GM21360 (cell line): ENCODE results near the gene CREBBP.

ENCODE experiments used
- ATAC-seq: cut with Tn5 transposase; IDR thresholded peaks from one replicate; pipeline ENCODE4 v1.9.1; 2021; ENCODE audit warnings: mild to moderate bottlenecking, moderate library complexity; ENCODE audit not compliant: unreplicated experiment

Gene CREBBP

DNA sequence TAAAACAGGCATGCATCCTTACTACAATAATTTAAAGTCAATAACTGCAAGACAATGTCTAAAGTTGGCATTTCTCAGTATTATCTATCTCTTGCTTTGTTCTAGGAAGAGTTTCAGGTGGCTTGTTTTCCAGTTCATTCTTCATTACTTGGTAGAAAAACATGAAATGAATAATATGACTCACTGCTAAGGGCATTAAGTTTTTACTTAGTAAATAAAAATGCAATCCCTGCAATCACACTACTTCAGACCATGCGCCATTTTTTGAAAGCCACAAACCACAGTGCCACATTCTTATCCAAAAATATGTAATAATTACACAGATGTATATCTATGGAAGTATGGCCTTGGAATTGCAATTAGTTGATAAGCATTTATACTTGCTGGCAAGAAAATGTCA, 55.4 kb downstream of the CREBBP start:
- ATAC-seq = no peak

DNA sequence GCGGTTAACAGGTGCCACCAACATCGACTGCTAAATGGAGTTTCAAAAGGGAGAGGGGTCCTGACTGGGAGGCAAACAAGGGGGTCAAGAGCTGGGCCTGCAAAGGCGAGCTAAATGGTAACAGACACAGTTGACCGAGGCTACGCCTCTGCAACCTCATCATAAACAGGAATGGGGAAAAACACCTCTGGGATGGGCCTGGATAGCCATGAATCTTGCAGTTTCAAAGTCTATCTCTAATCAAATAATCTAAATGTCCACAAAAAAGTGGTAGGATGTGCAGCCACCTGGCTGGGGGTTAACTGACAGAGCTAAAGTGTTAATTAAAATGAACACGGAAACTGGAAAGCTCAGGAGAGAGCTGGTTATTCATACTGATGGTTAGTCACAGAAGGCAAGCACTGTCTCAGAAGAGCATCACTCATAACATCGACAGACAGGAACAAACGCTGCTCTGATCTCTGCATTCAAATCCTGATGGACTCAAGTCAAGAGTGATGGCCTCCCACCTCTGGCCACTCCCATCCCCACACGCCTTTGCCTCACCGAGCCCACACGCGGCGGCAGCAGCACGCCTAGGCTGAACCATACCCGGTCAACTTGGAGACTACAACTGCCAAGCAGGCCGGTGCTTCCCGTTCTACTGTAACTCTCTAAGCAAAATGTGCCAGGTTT, 56.3 kb downstream of the CREBBP start:
- no peak for ATAC-seq

DNA sequence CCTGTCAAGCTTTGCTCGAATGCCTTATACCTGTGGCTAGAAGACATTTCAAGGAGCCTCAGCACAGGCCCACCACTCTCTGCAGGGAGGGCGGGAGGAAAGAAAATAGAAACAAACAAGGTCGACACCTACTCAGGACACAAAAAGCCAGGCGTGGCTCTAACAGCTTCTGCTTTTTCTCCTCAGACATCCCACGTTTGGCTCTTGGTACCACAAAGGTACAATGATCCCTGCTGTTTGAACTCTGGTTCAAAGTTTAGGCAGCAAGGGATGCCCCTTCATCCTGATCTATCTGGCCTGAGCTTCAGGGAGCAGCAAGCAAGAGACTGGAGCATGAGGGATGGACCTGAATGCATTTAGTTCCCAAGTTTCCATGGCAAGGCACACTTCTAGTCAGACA, 57.1 kb downstream of the CREBBP start:
- ATAC-seq = no peak

DNA sequence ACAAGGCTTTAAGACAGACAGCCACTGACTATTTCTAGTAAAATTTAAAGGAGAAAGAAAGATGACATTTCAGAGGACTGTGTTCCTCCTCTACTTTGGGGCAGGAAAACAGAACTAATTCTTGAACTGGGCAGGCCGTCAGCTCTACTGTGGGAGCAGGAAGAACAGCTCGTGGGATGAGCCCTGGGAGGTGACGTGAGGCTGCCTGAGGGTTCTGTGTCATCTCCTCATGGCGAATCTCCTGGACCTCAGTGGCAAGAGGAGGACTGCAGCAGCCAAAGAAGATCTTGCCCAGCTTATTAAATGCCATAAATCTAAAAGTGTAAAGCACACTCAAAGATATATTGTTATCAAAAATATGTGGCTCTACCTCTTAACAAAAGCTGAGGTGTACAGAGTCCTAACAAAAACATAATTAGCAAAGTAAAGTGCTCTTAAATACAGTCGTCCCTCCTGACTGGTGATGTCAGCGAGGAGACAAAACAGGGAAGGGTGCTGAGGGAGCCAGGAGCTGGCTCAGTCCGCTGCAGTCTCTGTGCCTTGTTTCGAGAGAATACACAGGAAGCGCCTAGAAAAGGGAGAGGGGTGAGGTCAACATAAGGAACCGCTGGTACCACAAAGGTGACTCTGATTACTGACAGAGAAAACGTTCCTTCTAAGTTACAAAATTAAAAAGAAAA, 58.0 kb downstream of the CREBBP start:
- no peak for ATAC-seq

DNA sequence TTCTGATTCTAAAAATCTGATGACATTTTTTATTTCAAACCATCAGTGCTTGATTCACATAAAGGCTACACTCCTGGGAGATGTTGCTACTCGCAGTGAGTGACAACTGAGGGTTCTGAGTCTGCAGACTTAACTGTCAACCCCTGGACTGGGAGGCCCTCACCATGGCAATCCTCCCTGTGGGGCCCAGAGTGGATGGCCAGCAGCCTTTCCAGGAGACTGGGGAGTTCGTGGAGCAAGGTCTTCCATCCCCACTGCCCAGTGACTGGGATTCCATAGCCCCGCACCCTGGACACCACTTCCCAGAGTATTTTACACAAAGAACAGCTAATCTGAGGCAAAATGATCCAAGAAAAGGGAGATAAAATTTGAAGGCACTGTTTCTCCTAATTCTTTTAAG, 59.3 kb downstream of the CREBBP start:
- no peak for ATAC-seq

DNA sequence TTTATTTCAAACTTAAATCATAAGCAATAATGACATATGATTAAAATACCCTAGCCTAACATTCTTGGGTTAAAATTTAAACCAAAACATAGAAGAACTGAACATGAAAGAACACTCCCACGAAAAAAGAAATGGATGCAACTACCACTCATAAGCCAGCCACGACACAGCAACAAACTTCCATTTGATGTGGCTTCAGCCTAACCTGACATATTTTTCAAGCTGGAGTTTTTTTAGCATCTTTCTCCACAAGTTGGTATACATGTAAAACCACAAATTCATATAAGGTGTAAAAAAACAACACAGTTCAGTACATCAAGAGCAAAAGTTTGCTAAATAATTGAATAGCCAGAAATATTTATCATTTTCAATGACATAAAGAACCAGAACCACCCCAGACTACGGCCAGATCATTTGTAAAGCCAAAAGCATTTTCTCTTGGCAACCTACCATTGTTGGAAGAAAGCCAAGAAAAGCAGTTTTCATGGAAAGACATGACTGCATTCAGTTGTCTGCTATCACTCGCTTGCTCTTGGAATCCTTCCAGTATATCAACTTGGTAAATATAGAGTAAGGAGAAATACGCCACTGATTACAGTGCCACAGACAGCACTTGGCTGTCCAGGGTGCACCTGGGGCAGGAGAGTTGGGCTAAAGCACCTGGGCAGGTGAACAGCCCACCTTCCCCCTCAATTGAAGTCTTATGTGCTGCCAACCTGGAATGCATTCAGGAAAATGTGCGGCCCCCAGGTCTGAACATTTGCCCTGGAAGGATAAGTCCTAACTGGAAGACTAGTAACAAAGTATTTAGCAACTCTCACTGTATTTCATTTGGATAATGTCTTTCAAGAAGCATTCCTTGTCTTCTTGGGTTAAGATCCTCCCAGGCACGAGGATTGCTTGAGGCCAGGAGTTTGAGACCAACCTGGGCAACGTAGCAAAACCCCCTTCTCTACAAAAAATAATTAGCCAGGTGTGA, 60.5 kb downstream of the CREBBP start:
- ATAC-seq = no peak

DNA sequence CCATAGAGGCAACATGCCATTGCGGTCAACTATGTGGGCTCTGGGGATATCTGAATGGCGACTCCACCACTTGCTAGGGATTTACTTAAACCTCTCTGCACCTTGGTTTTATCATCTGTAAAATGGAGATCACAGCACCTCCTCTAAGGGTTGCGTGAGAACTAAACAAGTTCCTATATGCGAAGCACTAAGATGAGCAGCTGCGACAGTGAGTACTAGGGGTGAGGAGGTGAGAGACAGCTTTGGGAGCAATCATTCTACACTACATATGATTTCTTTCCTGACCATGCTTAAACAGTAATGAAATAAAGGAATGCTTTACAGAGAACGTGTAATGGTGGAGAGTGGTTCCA, 61.4 kb downstream of the CREBBP start:
- ATAC-seq = no peak

DNA sequence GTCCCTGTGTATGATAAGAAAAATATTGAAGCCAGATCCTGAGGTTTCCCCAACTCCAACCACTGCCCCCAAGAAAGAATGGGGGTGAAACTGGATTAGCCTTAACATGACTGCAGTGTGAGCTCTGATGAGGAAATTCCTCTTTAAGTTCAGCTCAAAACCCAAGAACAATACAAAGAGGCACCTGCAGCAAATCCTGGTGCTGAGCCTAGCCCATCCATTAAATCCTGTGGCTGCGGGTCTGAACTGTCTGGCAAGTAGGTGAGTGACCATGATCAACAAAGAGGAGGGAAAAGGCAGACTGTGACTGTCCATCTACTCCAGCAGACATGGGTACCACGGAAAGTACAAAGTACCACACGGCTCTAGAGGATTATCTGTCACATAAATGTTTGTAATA, 64.2 kb downstream of the CREBBP start:
- ATAC-seq = no peak

DNA sequence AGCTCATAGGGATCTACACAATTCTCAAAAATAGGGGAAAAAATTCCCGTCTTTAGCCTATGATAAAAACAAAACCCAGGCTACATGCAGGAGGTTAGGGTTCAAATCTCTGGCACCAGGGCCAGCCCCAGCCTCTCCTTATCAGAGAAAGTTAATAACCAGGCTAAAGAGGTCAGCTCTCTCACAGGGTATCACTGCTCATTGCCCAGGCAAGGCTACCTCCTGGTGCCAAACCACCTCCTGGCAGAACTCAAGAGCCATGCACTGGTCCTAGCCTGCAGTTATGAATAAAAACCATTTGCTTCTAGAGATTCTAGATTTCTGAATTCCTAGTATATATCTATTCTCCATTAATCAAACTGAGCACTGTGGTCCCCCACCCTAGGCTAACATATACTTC, 65.8 kb downstream of the CREBBP start:
- no peak for ATAC-seq

DNA sequence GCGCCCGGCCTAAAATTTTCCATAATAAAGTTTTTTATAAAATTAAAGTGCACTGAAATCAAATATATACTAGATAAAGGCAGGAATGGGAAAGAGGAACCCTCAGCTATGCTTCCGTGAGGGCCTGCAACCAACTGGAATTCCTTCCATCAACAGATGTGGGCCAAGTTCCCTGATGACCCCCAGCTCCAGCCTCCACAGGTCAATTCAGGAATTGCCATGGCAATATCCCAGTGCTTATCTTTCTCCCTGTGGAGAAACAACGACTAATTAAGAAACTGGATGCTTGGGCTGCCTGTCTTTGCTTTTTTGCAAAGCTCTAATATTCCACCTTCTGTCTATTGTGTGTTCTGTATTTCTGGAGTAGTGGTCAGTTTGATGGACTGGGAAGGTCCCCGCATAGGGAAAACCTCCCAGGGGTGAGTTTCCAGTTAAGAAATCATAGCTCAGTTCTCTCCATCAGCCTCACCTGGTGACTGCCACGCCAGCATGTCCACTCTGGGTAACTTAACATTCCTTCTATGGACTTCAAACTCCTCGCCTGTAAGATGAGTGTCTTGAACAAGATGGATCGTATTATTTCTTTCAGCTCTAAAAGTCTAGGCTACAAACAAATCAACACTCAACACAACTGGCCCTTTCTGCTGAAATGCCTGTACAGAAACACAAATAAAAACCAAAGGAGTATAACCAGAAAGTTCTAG, 67.9 kb downstream of the CREBBP start:
- no peak for ATAC-seq

DNA sequence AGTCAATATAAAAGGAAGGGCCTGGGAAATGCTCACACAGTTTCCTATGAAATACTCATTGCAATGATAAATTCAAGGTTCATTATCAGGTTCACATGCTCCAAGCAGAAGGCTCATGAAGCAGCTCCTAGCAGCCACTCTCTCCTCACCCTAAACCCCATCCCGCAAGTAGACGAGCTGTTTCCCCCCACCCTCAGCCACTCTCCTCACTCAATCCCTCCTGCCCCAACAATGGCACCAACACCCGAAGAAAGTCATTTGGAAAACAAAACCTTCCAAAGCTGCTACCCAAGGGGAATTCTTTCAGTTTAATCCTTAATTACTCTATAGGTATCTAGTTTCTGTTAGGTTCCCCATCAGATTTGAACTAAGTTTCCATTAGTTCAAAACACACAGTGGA, 69.7 kb downstream of the CREBBP start:
- ATAC-seq = no peak

DNA sequence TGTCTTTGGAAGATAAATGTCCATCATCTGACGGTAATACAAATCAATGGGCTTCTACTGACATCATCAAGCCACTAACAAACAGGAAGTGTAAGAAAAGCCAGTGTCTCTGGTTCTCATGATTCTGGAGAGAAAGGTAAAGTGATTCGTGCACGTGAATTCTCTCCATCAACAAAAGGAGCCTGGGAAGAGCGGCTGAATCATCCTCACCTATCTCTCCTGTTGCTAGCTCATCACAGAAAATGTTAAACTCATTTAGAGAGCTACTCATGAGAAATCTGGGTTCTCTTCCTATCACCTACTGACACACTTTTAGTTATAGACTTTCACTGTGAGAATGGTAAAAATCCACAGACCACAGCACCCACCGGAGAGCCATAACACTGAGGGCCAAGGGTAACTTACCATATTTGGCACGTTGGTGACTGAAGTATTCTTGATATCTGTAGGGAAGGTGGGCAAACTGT, 70.3 kb downstream of the CREBBP start:
- ATAC-seq = no peak

DNA sequence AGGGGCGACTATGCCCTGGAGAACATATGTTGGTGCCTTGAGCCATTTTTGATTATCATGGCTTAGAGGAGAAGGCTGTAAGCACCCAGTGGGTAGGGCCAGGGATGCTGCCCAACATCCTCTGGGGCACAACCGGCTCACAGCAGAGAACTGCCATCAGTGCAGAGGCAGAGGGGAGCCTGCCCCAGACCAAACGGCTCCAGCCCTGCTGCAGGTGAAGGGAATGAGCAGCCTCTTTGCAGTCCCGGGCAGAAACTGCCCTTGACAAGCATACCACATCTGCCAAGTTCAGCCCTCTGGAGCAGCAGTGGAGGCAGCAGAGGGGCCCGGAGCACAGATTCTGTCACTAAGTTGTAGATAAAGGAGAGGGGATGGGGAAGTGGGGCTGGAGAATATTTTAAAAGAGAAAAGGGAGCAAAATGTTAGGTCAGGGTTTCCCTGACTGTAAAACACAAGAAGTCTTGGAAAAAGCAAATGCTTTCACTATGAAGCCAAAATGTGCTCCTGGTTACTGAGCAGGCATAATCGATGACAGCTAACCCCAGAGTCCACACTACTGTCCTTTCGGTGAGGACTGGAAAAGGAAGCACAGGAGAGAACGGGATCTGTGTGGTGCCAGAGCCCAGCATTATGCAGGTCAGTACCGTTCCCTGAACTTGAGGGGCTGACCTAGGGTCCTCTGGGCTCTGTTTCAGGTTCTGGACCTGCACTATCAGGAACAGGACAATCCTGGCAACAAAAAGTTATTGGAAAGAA, 72.0 kb downstream of the CREBBP start:
- ATAC-seq = no peak

DNA sequence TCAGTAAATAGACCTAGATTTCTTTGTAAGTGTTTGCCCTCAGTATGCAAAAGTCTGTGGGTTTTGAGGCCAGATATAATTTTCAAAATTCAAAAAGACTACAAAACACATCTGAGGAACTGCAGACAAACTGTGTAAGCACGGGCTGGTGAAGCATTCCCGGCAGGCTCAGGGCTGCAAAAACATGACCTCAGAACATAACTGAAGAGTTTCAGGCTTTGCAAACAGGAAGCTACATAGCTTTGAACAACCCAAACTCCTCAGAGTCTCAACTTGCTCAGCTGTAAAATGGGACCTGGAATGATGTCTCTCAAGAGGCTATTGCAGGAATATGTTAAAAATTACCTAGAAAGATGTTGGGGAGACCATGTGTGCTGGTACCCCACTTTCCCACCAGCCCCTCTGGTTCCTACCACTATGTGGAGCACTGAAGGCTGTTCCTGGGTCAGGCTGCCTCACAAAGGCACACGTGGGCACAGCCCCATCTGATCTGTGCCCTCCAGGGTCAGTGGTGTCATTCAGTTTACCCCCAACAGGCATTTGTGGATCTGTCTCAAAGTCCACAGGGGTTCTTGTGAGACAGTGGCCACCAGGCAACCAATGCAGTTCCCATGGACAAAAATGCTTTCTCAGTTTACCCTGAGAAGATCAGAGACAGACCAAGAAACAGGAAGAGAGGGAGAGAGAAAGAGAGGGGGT, 72.9 kb downstream of the CREBBP start:
- ATAC-seq = no peak

DNA sequence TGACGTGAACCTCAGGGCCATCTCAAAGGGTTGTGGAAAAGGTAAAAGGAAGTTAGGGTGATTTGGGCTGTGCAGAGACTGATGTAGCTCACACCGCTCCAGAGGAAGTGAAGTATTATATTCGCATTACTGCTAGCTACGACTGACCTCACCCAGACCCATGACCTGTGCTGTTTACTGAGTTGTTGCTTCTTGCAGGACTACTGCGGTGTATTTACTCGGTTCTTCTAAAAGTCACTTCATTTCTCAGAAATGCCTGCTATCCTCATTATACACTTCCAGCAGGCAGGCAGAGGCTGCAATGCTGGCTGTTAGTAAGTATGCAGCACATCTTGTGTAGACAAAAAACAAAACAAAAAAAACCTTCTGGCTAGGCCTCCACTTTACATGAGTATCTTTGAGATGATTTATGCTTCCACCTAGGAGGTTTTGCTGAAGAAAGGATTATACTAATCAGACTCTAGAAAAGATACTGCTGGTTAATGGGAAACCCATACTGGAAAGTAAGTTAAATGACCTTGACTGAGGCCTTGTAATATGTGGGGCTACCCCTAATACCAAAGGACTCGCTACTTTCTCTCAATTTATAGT, 76.0 kb downstream of the CREBBP start:
- no peak for ATAC-seq

DNA sequence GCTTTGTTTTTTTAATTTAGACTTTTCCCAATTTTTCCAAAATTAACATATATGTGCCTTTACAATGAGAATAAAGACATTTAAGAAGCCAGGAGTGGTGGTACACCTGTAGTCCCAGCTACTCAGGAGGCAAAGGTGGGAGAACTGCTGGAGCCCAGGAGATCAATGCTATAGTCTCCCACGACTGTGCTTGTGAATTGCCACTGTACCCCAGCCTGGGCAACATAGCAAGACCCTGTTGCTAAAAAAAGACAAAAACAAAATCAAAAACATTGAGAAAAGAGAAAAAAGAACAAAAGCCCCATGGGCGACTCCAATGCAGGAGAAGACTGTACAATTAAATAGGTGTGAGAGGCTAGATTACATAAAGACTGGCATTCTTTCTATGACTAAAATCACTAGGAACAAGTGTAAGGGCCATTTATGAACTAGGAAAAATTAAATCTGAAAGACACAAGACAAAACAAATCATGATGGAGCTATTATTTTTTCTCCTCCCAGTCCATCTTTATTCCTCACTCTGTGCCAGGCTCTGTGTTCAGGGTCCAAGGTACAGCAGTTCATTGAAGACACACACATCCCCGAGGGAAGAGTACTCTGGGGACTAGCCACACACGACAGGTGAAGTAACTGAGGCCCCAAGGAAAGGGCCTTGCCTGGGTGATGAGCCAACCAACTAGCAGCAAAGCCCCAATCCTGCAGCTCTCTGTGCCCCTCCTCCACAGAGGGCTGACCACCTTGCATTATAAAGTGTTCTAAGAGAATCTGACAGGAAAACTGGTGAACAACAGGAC, 79.8 kb downstream of the CREBBP start:
- ATAC-seq = no peak

DNA sequence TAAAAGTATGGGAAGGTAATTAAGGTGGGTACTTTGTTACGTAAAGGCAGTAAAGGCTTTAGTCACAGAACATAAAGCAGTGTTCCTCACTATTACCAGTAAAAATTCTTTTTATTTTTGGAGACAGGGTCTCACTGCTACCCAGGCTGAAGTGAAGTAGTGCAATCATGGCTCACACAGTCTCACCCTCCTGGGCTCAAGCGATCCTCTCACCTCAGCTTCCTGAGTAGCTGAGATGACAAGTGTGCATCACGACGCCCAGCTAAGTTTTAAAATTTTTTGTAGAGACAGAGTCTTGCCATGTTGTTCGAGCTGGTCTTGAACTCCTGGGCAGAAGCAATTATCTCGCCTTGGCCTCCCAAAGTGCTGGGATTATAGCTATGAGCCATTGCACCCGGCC, 80.5 kb downstream of the CREBBP start:
- no peak for ATAC-seq

DNA sequence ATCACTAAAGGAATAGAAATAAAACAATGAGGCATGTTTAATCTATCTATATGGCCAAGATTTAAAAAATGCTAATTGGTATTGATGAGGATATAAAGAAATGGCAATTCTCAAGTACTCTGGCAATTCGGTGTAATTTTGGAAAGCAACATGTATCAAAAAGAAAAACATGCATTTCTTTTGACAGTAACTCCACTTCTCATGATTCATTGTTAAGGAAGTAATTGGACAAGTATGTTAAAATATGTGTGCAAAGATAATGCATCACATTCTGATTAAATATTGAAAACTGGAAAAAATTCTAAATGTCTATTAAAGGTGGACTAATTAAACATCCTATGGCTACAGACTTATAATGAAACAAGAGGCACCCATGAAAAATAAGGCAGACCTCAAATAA, 81.2 kb downstream of the CREBBP start:
- ATAC-seq = no peak

DNA sequence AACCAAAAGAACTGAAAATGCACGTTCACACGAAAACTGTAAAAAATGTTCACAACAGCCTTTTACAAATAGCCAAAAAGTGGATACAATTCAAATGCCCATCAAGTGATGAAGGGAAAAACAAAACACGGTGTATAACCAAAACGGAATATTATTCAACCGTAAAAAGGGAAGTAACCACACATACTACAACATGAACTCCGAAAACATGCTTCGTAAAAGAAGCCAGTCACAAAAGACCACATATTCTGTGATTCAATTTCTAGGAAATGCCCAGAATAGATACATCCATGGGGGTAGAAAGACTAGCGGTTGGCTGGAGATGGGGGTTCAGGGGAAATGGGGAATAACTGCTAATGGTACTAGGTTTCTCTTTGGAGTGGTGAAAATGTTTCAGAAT, 81.7 kb downstream of the CREBBP start:
- no peak for ATAC-seq
